Ishikawa (cell line): ENCODE data around the gene MITF.

Source experiments
- CEBPB ChIP-seq: IDR thresholded peaks from 2 replicates; pipeline ENCODE4 v1.6.1; 2012
- CREB1 ChIP-seq: IDR thresholded peaks from 2 replicates; pipeline ENCODE4 v1.6.1; 2012; ENCODE audit warnings: low read depth
- EGR1 ChIP-seq: IDR thresholded peaks from 2 replicates; pipeline ENCODE4 v1.6.1; 2012
- EP300 ChIP-seq: IDR thresholded peaks from 2 replicates; pipeline ENCODE4 v1.6.1; 2012; ENCODE audit warnings: borderline replicate concordance
- FOXM1 ChIP-seq: IDR thresholded peaks from 2 replicates; pipeline ENCODE4 v1.6.1; 2012; ENCODE audit warnings: low read depth, borderline replicate concordance
- MAX ChIP-seq: IDR thresholded peaks from 2 replicates; pipeline ENCODE4 v1.6.1; 2012
- NFIC ChIP-seq: IDR thresholded peaks from 2 replicates; pipeline ENCODE4 v1.6.1; 2012
- RAD21 ChIP-seq: IDR thresholded peaks from 2 replicates; pipeline ENCODE4 v1.6.1; 2012; ENCODE audit warnings: low read depth
- TAF1 ChIP-seq: IDR thresholded peaks from 2 replicates; pipeline ENCODE4 v1.6.1; 2012; ENCODE audit warnings: low read depth, mild to moderate bottlenecking
- TCF12 ChIP-seq: IDR thresholded peaks from 2 replicates; pipeline ENCODE4 v1.6.1; 2012; ENCODE audit warnings: low read depth
- TEAD4 ChIP-seq: IDR thresholded peaks from 2 replicates; pipeline ENCODE4 v1.6.1; 2012
- USF1 ChIP-seq: IDR thresholded peaks from 2 replicates; pipeline ENCODE4 v1.6.1; 2012
- YY1 ChIP-seq: IDR thresholded peaks from 2 replicates; pipeline ENCODE4 v1.6.1; 2012; ENCODE audit warnings: low read depth
- ZBTB7A ChIP-seq: IDR thresholded peaks from 2 replicates; pipeline ENCODE4 v1.6.1; 2012; ENCODE audit warnings: low read depth
- TF ChIP-seq, protein P1 (sequence below): IDR thresholded peaks from 2 replicates; pipeline ENCODE4 v1.6.1; 2012; ENCODE audit warnings: low read depth, mild to moderate bottlenecking

The MITF gene

GRCh38 chr3:69932087-69932486, 192.8 kb downstream of the MITF start:
- TF ChIP-seq, protein P1, sequence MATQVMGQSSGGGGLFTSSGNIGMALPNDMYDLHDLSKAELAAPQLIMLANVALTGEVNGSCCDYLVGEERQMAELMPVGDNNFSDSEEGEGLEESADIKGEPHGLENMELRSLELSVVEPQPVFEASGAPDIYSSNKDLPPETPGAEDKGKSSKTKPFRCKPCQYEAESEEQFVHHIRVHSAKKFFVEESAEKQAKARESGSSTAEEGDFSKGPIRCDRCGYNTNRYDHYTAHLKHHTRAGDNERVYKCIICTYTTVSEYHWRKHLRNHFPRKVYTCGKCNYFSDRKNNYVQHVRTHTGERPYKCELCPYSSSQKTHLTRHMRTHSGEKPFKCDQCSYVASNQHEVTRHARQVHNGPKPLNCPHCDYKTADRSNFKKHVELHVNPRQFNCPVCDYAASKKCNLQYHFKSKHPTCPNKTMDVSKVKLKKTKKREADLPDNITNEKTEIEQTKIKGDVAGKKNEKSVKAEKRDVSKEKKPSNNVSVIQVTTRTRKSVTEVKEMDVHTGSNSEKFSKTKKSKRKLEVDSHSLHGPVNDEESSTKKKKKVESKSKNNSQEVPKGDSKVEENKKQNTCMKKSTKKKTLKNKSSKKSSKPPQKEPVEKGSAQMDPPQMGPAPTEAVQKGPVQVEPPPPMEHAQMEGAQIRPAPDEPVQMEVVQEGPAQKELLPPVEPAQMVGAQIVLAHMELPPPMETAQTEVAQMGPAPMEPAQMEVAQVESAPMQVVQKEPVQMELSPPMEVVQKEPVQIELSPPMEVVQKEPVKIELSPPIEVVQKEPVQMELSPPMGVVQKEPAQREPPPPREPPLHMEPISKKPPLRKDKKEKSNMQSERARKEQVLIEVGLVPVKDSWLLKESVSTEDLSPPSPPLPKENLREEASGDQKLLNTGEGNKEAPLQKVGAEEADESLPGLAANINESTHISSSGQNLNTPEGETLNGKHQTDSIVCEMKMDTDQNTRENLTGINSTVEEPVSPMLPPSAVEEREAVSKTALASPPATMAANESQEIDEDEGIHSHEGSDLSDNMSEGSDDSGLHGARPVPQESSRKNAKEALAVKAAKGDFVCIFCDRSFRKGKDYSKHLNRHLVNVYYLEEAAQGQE = no peak
- no peak for TF ChIP-seq EP300
- no peak for TF ChIP-seq TAF1
- no peak for TF ChIP-seq MAX
- TF ChIP-seq TCF12 = no peak
- no peak for TF ChIP-seq CEBPB
- no peak for TF ChIP-seq TEAD4
- TF ChIP-seq ZBTB7A = no peak
- TF ChIP-seq RAD21 = no peak
- TF ChIP-seq NFIC = no peak
- no peak for TF ChIP-seq EGR1
- no peak for TF ChIP-seq USF1
- no peak for TF ChIP-seq FOXM1

- TF ChIP-seq ZBTB7A (no peak), FOXM1 (no peak), YY1 (no peak), TAF1 (no peak)
These were observed 193.2 kb downstream of the MITF start for GRCh38 chr3:69932501-69932900.

DNA sequence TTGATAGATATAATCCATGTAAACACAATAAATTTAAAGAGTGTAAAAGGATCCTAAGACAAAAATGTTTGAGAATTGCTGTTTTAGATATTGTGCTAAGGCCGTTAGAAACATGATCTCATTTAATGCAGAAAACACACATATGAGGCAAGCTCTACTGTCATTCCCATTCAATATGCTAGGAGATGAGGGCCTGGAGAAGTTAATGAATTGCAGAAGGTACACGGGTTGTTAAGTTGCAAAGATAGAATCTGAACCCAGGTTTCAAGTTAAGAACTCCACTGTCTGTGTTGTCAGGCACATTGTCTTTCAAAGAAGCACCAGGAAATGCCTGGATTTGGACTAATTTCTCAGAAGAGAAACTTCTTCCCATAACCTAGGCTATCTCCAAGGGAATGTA, 195.1 kb downstream of the MITF start:
- TF ChIP-seq RAD21 (no peak), ZBTB7A (no peak), TEAD4 (no peak), CEBPB (no peak), FOXM1 (no peak), EGR1 (no peak), USF1 (no peak), NFIC (no peak), TAF1 (no peak), TCF12 (no peak), YY1 (no peak), EP300 (no peak), CREB1 (no peak), MAX (no peak)
- TF ChIP-seq, protein P1 = no peak

GRCh38 chr3:69936266-69936665, 197.0 kb downstream of the MITF start:
- TF ChIP-seq USF1 = no peak
- no peak for TF ChIP-seq MAX
- TF ChIP-seq YY1 = no peak
- TF ChIP-seq, protein P1 = no peak
- no peak for TF ChIP-seq EGR1
- TF ChIP-seq RAD21 = no peak
- TF ChIP-seq EP300 = no peak
- no peak for TF ChIP-seq TAF1
- TF ChIP-seq TEAD4 = no peak
